Endodermal cell (in vitro differentiated cells): ENCODE data around the gene IFI30. TPM values are rescaled to one million over a fixed set of nuclear protein-coding genes. Genes with fewer than 3 reads are reported as not detected.

Experiments
- DNase-seq: peaks from one replicate; pipeline ENCODE4 v3.0.0-alpha.2; 2017
- H3K27ac ChIP-seq: 2 replicates; pipeline ENCODE4 v1.5.1; 2013; ENCODE audit warnings: mild to moderate bottlenecking, low read depth, low read length, moderate library complexity
- H3K27me3 ChIP-seq: 2 replicates; pipeline ENCODE4 v1.6.1; 2013; ENCODE audit warnings: mild to moderate bottlenecking, low read length, moderate library complexity; ENCODE audit not compliant: insufficient read depth, control insufficient read depth, poor library complexity, severe bottlenecking
- H3K36me3 ChIP-seq: 2 replicates; pipeline ENCODE4 v1.7.0; 2013; ENCODE audit warnings: mild to moderate bottlenecking, low read length, moderate library complexity; ENCODE audit not compliant: control insufficient read depth, insufficient read depth
- H3K4me1 ChIP-seq: one replicate; pipeline ENCODE4 v1.7.0; 2013; ENCODE audit warnings: low read length; ENCODE audit not compliant: control insufficient read depth, insufficient read depth
- H3K4me3 ChIP-seq: 2 replicates; pipeline ENCODE4 v1.5.1; 2013; ENCODE audit warnings: mild to moderate bottlenecking, low read length, moderate library complexity
- H3K9ac ChIP-seq: 2 replicates; pipeline ENCODE4 v1.6.1; 2013; ENCODE audit warnings: mild to moderate bottlenecking, low read length, moderate library complexity; ENCODE audit not compliant: poor library complexity, severe bottlenecking; ENCODE audit errors: extremely low read depth
- H3K9me3 ChIP-seq: 2 replicates; pipeline ENCODE4 v1.6.1; 2013; ENCODE audit warnings: mild to moderate bottlenecking, low read length, moderate library complexity; ENCODE audit not compliant: control insufficient read depth
- H3K27ac Mint-ChIP-seq: 2 replicates; pipeline ENCODE4 v1.8.0; 2020; ENCODE audit warnings: mixed read lengths
- H3K27me3 Mint-ChIP-seq: 2 replicates; pipeline ENCODE4 v1.8.0; 2021; ENCODE audit warnings: mild to moderate bottlenecking, mixed read lengths; ENCODE audit not compliant: insufficient read depth
- H3K36me3 Mint-ChIP-seq: 2 replicates; pipeline ENCODE4 v1.8.0; 2020; ENCODE audit warnings: low read depth, mixed read lengths
- H3K4me1 Mint-ChIP-seq: 2 replicates; pipeline ENCODE4 v1.8.0; 2020; ENCODE audit warnings: mixed read lengths
- H3K4me3 Mint-ChIP-seq: 2 replicates; pipeline ENCODE4 v1.8.0; 2020; ENCODE audit warnings: mild to moderate bottlenecking, moderate library complexity, mixed read lengths
- H3K9me3 Mint-ChIP-seq: 2 replicates; pipeline ENCODE4 v1.8.0; 2020; ENCODE audit warnings: mild to moderate bottlenecking, mixed read lengths
- WGBS, 2 experiments: methylation state at CpG; one replicate each; pipeline versions ENCODE4 v1.1.5 to v1.1.7; 2013; ENCODE audit warnings: missing lambda C conversion rate in 2 of 2, mixed read lengths in 1 of 2; ENCODE audit not compliant: insufficient coverage in 1 of 2, insufficient read length in 1 of 2; 5-methylcytosine and 5-hydroxymethylcytosine counted together
- total RNA-seq, 2 donors: library from RNA; stranded (reverse); fragmentation: NEBNext Ultra II Directional in 1 of 2; extraction: Animal tissue kit (Norgen Biotek cat#: 25700) in 1 of 2; gene quantifications; 2 replicates in 1 of 2; 3 replicates in 1 of 2; pipeline ENCODE4 v1.2.1, GENCODE V29; 2021
- TF ChIP-seq, protein P1 (sequence below): fragments of 200-600 bp; sonication (generic); conservative IDR thresholded peaks from 2 replicates; pipeline ENCODE4 v1.5.0; 2021; ENCODE audit warnings: antibody characterized with exemption, mild to moderate bottlenecking

IFI30 gene
- total RNA-seq, 2 donors from 2014 or later: 10.6 to 11.0 TPM

DNA sequence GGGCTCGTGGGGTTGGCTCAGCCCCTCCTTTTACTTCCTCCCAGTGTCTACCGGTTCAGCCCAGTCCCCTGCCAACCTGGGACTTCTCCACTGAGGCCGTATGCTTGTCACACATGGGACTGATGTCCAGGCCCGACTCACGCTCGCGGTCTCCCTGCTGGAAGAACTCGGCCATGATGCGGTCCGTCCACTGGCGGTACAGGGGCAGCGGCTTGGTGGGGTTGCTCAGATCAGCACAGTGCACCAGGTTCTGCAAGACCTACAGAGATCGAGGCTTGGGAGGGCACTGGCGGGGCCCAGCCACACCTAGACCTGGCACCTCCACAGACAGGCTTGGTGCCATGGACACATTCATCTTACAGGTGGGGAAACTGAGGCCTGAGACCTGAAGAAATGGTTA, 38.1 kb downstream of the IFI30 start:
- Histone ChIP-seq H3K36me3 (no peaks in the 10 kb centered on the region), H3K27ac (no peak overlapping the region), H3K27me3 (no peaks in the 10 kb centered on the region), H3K4me3 (no peak overlapping the region), H3K4me1 (no peaks in the 10 kb centered on the region), H3K9ac (no peak overlapping the region), H3K9me3 (no peaks in the 10 kb centered on the region)
- Mint-ChIP-seq H3K4me1 (no peaks in the 10 kb centered on the region), H3K36me3 (no peaks in the 10 kb centered on the region), H3K4me3 (no peak overlapping the region), H3K27ac (no peak overlapping the region), H3K9me3 (no peaks in the 10 kb centered on the region), H3K27me3 (peaks cover 2% of the 10 kb centered on the region)
- DNase-seq: no peak
- WGBS, 2 experiments: 92 to 98% methylated on average over 13 to 14 of the region's 14 CpGs
- TF ChIP-seq, protein P1, sequence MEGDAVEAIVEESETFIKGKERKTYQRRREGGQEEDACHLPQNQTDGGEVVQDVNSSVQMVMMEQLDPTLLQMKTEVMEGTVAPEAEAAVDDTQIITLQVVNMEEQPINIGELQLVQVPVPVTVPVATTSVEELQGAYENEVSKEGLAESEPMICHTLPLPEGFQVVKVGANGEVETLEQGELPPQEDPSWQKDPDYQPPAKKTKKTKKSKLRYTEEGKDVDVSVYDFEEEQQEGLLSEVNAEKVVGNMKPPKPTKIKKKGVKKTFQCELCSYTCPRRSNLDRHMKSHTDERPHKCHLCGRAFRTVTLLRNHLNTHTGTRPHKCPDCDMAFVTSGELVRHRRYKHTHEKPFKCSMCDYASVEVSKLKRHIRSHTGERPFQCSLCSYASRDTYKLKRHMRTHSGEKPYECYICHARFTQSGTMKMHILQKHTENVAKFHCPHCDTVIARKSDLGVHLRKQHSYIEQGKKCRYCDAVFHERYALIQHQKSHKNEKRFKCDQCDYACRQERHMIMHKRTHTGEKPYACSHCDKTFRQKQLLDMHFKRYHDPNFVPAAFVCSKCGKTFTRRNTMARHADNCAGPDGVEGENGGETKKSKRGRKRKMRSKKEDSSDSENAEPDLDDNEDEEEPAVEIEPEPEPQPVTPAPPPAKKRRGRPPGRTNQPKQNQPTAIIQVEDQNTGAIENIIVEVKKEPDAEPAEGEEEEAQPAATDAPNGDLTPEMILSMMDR: no peak

DNA sequence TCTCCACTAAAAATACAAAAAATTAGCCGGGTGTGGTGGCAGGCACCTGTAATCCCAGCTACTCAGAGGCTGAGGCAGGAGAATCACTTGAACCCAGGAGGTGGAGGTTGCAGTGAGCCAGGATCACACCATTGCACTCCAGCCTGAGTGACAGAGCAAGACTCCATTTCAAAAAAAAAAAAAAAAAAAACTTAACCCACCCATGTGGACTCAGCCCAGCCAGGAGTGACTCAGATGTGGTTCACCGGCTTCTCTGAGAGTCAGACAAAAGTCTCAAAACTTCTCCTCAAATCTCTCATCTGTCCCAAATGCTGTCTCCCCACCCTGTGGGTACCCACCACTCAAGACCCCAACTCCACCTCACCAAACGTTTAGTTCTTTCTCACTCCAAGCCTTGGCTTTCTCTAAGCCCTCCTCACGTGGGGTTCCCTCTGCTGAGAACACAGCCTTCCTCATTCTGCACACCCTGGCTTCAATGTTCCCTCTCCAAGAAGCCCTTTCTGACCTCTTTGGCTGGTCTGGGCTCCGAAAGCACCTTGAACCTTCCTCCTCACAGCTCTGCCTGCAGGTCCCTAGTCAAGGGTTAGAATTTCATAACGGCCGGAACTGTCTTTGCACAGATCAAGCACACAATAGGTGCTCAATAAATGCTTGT, 41.3 kb downstream of the IFI30 start:
- Histone ChIP-seq H3K36me3 (no peaks in the 10 kb centered on the region), H3K27me3 (peaks cover 3% of the 10 kb centered on the region), H3K4me1 (no peaks in the 10 kb centered on the region), H3K9ac (no peak overlapping the region), H3K27ac (no peak overlapping the region), H3K9me3 (no peaks in the 10 kb centered on the region), H3K4me3 (no peak overlapping the region)
- Mint-ChIP-seq H3K27me3 (peaks cover 6% of the 10 kb centered on the region), H3K9me3 (no peaks in the 10 kb centered on the region), H3K27ac (no peak overlapping the region), H3K36me3 (no peaks in the 10 kb centered on the region), H3K4me1 (no peaks in the 10 kb centered on the region), H3K4me3 (no peak overlapping the region)
- TF ChIP-seq, protein P1: no peak
- DNase-seq: no peak
- WGBS, 2 experiments: 79 to 88% methylated on average over 4 to 7 of the region's 7 CpGs

DNA sequence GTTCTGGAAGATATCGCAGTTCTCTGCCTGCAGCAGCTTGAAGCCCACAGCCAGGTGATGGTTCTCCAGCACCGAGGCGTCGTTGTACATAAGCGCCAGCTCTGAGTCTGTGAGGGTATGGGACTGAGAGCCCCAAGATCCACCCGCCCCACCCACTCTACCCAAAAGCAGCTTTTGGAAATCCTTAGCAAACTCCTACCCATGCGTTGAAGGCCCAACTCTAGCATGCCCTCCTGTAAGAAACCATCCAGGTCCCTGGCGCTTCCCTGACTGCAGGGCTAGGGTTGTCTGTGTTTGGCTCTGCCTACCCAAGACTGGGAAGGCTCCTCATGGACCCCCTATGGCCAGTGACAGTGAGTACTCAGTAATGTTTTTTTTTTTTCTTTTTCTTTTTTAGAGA, 43.2 kb downstream of the IFI30 start:
- no peaks in the 10 kb centered on the region for H3K4me1 ChIP-seq
- no peak overlapping the region for H3K4me3 ChIP-seq
- H3K27ac Mint-ChIP-seq: no peak overlapping the region
- TF ChIP-seq, protein P1: no peak
- no peaks in the 10 kb centered on the region for H3K36me3 ChIP-seq
- DNase-seq: no peak
- 80 to 88% methylated on average over 1 to 8 of the region's 8 CpGs for WGBS, 2 experiments
- H3K9me3 Mint-ChIP-seq: no peaks in the 10 kb centered on the region
- H3K9me3 ChIP-seq: no peaks in the 10 kb centered on the region
- H3K27me3 ChIP-seq: peaks cover 9% of the 10 kb centered on the region
- H3K27me3 Mint-ChIP-seq: peaks cover 12% of the 10 kb centered on the region
- H3K4me1 Mint-ChIP-seq: peaks cover 3% of the 10 kb centered on the region
- no peak overlapping the region for H3K4me3 Mint-ChIP-seq
- no peak overlapping the region for H3K27ac ChIP-seq
- H3K36me3 Mint-ChIP-seq: no peaks in the 10 kb centered on the region
- H3K9ac ChIP-seq: no peak overlapping the region
